Measurements from ENCODE around the gene B4GALT4. TPM values are rescaled to one million over a fixed set of nuclear protein-coding genes. Genes with fewer than 3 reads are reported as not detected.

B4GALT4 gene
- polyA plus RNA-seq, 2 of the 4 experiments (the other 2 are of a cell fraction) = 101 to 193 TPM

DNA sequence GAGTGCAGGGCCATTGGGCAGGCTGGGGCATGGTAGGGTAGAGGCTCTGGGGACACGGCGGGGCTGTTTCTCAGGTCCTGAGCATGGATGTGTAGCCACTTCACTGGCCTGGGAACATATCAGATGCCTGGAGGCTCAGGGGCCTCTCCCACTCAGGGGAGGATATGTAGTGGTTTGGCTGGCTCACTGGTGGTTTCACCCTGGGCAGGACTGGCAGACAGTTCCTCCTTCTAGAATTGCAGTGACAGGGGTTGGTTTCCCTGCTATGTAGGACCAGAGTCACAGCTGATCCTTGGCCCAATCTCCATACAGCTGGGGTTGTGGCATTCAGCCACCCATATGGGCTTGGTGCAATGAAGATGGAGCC, 48.7 kb upstream of the B4GALT4 start:
- FAIRE-seq (no peak), ATAC-seq (no peak)
- no peak for TF ChIP-seq POLR2A (IDR thresholded peaks at IDR 0.05; ENCODE audit: low read length)
- TF ChIP-seq, protein P1, sequence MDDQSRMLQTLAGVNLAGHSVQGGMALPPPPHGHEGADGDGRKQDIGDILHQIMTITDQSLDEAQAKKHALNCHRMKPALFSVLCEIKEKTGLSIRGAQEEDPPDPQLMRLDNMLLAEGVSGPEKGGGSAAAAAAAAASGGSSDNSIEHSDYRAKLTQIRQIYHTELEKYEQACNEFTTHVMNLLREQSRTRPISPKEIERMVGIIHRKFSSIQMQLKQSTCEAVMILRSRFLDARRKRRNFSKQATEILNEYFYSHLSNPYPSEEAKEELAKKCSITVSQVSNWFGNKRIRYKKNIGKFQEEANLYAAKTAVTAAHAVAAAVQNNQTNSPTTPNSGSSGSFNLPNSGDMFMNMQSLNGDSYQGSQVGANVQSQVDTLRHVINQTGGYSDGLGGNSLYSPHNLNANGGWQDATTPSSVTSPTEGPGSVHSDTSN (IDR thresholded peaks at IDR 0.05) = no peak

DNA sequence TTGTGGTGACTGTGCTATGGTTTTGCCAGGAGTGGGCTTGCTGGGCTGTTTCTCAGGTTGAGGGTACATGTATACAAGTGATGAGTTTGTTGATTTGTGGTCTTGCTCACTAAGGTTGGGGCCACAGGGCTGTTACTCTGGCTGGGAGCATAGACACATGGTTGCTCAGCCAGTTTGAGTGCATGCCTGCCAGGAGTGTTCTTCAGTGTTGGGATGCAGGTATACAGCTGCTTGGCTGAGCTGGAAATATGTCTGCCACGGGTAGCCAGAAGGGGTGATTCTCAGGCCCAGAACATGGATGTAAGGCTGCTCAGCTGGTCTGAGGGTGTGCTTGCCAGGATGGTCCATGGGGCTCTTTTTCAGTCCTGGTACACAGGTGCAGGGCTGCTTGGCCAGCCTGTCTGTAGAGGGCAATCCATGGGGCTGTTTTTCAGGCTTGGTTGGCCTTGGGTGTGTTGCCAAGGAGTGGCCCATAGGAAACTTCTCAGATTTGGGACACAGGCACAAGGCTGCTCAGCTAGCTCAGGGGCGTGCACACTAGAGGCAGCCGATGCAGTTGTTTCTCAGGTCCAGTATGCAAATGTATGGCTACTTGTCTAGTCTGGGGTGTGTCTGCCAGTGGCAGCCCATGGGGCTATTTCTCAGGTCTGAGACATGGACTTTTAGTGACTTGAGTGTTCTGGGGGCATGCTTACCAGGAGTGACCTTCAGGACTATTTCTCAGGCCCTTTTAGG, 48.2 kb upstream of the B4GALT4 start:
- FAIRE-seq (no peak), DNase-seq (ENCODE audit: low read depth in 1 of 2, low spot score in 1 of 2) (no peak), ATAC-seq (no peak)
- Histone ChIP-seq H3K4me2 (no peak overlapping the region), H3K9me3 (peaks cover 28% of the 10 kb centered on the region), H3K4me1 (peaks cover 7% of the 10 kb centered on the region), H3K27ac (no peak overlapping the region), H3K4me3 (no peak overlapping the region)
- ChIA-PET CTCF (interaction anchor here (1.1 to 9.6 kb wide), 3 partner anchors 10 to 48 kb away, joined by 3 to 59 read pairs (median 4); no protein-coding TSS in a partner anchor), POLR2A (no interaction called here)
- TF ChIP-seq, protein P2, sequence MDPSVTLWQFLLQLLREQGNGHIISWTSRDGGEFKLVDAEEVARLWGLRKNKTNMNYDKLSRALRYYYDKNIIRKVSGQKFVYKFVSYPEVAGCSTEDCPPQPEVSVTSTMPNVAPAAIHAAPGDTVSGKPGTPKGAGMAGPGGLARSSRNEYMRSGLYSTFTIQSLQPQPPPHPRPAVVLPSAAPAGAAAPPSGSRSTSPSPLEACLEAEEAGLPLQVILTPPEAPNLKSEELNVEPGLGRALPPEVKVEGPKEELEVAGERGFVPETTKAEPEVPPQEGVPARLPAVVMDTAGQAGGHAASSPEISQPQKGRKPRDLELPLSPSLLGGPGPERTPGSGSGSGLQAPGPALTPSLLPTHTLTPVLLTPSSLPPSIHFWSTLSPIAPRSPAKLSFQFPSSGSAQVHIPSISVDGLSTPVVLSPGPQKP (IDR thresholded peaks at IDR 0.05; ENCODE audit: low read depth, low read length) = no peak
- no peak for TF ChIP-seq FOSL2 (IDR thresholded peaks at IDR 0.05)
- no peak for TF ChIP-seq FOSL2 (CRISPR knock-in tag; IDR thresholded peaks at IDR 0.05)
- TF ChIP-seq SMC3 (IDR thresholded peaks at IDR 0.05) = no peak
- TF ChIP-seq RAD21 (conservative IDR thresholded peaks at IDR 0.05 in 1 of 2, IDR thresholded peaks at IDR 0.05 in 1 of 2) = no peak
- TF ChIP-seq HOXA7 (CRISPR knock-in tag; IDR thresholded peaks at IDR 0.05) = no peak
- 46% methylated on average over 3 of the region's 3 CpGs for WGBS (ENCODE audit: missing lambda C conversion rate)

More for the DNA sequence above, 48.7 kb upstream of the B4GALT4 start:
- H3K4me3 ChIP-seq = no peak overlapping the region
- H3K4me1 ChIP-seq = peaks cover 7% of the 10 kb centered on the region
- H3K4me2 ChIP-seq = no peak overlapping the region
- POLR2A ChIA-PET = no interaction called here
- DNase-seq (ENCODE audit: low read depth in 1 of 2, low spot score in 1 of 2) = no peak
- no peak overlapping the region for H3K27ac ChIP-seq
- peaks cover 28% of the 10 kb centered on the region for H3K9me3 ChIP-seq
- 62% methylated on average over 2 of the region's 2 CpGs for WGBS (ENCODE audit: missing lambda C conversion rate)
- CTCF ChIA-PET = interaction anchor here (1.0 to 9.6 kb wide), 3 partner anchors 9 to 14 kb away, joined by 3 to 59 read pairs (median 4); no protein-coding TSS in a partner anchor

DNA sequence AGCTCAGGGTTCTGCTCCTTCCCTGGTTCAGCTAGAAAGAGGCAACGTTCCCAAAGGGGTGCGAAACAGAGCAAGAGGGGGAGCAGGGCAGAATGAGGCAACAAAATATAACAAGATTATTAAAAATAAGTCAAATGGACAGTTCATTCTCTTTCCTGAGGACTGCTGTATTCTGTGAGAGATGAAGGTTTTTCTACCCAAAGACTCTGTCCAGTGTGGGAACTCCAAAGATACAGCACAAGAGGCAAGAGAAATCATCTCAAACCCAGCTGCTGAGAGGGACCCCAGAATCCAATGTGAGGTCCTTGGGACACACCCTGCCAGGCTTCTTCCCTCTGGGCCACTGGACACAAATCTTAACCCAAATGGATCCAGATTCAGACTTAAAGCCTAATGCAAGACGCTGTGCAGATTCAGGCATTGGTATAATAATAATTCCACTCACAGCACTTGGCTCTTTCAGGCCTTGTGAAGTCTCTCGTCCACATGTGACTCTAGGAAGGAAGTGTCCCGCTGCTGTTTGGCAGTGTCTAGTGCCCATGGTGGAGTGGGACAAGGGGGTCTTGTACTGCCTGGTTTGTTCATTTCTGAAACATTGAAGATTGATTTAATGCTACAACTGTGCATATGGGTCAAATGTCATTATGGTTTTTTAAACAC, 39.0 kb upstream of the B4GALT4 start:
- no peak for FAIRE-seq
- Histone ChIP-seq H3K9me3 (peaks cover 17% of the 10 kb centered on the region), H3K4me2 (no peak overlapping the region), H3K27ac (no peak overlapping the region), H3K4me1 (no peaks in the 10 kb centered on the region), H3K4me3 (no peak overlapping the region)
- ChIA-PET CTCF (no interaction called here), POLR2A (no interaction called here)
- no peak for DNase-seq (ENCODE audit: low read depth in 1 of 2, low spot score in 1 of 2)
- WGBS (ENCODE audit: missing lambda C conversion rate) = 80% methylated on average over 5 of the region's 5 CpGs
- ATAC-seq = no peak
- TF ChIP-seq, protein P3, sequence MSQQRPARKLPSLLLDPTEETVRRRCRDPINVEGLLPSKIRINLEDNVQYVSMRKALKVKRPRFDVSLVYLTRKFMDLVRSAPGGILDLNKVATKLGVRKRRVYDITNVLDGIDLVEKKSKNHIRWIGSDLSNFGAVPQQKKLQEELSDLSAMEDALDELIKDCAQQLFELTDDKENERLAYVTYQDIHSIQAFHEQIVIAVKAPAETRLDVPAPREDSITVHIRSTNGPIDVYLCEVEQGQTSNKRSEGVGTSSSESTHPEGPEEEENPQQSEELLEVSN (IDR thresholded peaks at IDR 0.05; ENCODE audit: borderline replicate concordance, low read depth) = no peak
- TF ChIP-seq, protein P4, sequence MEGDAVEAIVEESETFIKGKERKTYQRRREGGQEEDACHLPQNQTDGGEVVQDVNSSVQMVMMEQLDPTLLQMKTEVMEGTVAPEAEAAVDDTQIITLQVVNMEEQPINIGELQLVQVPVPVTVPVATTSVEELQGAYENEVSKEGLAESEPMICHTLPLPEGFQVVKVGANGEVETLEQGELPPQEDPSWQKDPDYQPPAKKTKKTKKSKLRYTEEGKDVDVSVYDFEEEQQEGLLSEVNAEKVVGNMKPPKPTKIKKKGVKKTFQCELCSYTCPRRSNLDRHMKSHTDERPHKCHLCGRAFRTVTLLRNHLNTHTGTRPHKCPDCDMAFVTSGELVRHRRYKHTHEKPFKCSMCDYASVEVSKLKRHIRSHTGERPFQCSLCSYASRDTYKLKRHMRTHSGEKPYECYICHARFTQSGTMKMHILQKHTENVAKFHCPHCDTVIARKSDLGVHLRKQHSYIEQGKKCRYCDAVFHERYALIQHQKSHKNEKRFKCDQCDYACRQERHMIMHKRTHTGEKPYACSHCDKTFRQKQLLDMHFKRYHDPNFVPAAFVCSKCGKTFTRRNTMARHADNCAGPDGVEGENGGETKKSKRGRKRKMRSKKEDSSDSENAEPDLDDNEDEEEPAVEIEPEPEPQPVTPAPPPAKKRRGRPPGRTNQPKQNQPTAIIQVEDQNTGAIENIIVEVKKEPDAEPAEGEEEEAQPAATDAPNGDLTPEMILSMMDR (IDR thresholded peaks at IDR 0.05) = no peak
- no peak for TF ChIP-seq HEYL (CRISPR knock-in tag; IDR thresholded peaks at IDR 0.05)
- TF ChIP-seq, protein P2 (IDR thresholded peaks at IDR 0.05; ENCODE audit: low read depth, low read length) = no peak
- no peak for TF ChIP-seq KDM1A (IDR thresholded peaks at IDR 0.05; ENCODE audit: low read depth)
- no peak for TF ChIP-seq BHLHE40 (IDR thresholded peaks at IDR 0.05; ENCODE audit: low read depth, low read length)
- no peak for TF ChIP-seq ESRRA (IDR thresholded peaks at IDR 0.05; ENCODE audit: borderline replicate concordance, low read length)
- TF ChIP-seq MYC (IDR thresholded peaks at IDR 0.05; ENCODE audit: borderline replicate concordance, low read length) = no peak
- TF ChIP-seq EP300 (IDR thresholded peaks at IDR 0.05) = no peak
- TF ChIP-seq NPAS2 (CRISPR knock-in tag; IDR thresholded peaks at IDR 0.05; ENCODE audit: borderline replicate concordance) = no peak
- TF ChIP-seq GATA3 (IDR thresholded peaks at IDR 0.05; ENCODE audit: borderline replicate concordance) = no peak
- TF ChIP-seq ZNF302 (CRISPR knock-in tag; IDR thresholded peaks at IDR 0.05) = no peak
- TF ChIP-seq, protein P5, sequence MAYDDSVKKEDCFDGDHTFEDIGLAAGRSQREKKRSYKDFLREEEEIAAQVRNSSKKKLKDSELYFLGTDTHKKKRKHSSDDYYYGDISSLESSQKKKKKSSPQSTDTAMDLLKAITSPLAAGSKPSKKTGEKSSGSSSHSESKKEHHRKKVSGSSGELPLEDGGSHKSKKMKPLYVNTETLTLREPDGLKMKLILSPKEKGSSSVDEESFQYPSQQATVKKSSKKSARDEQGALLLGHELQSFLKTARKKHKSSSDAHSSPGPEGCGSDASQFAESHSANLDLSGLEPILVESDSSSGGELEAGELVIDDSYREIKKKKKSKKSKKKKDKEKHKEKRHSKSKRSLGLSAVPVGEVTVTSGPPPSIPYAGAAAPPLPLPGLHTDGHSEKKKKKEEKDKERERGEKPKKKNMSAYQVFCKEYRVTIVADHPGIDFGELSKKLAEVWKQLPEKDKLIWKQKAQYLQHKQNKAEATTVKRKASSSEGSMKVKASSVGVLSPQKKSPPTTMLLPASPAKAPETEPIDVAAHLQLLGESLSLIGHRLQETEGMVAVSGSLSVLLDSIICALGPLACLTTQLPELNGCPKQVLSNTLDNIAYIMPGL (CRISPR knock-in tag; IDR thresholded peaks at IDR 0.05; ENCODE audit: borderline replicate concordance) = no peak
- no peak for TF ChIP-seq MAFK (IDR thresholded peaks at IDR 0.05; ENCODE audit: partially characterized antibody)
- no peak for TF ChIP-seq ZSCAN20 (CRISPR knock-in tag; IDR thresholded peaks at IDR 0.05)
- no peak for TF ChIP-seq CHD4 (IDR thresholded peaks at IDR 0.05; ENCODE audit: borderline replicate concordance)
- TF ChIP-seq ZC3H11A (IDR thresholded peaks at IDR 0.05) = no peak
- TF ChIP-seq FOSB (CRISPR knock-in tag; IDR thresholded peaks at IDR 0.05) = no peak

All from A549 (cell line).